HCT116 (cell line): ENCODE measurements around the gene ZNF653.

ENCODE experiments used
- EZH2phosphoT487 ChIP-seq: fragments of 200-600 bp; IDR thresholded peaks from 2 replicates; pipeline ENCODE4 v1.6.1; 2018; ENCODE audit warnings: antibody characterized with exemption, borderline replicate concordance
- POLR2A ChIP-seq: IDR thresholded peaks from 2 replicates; pipeline ENCODE4 v1.7.0; 2011; ENCODE audit warnings: borderline replicate concordance; ENCODE audit not compliant: insufficient read depth, insufficient read length; ENCODE audit errors: extremely low read depth
- TF ChIP-seq, protein P1 (sequence below), 3 experiments: fragments of 200-600 bp in 1 of 3; sonication (generic) in 1 of 3; IDR thresholded peaks in 2 of 3; conservative IDR thresholded peaks in 1 of 3; 2 replicates each; pipeline ENCODE4 v1.5.1; 2012 to 2017; ENCODE audit warnings: low read depth in 2 of 3, low read length in 2 of 3, antibody characterized with exemption in 1 of 3, borderline replicate concordance in 1 of 3, control low read depth in 1 of 3, mild to moderate bottlenecking in 1 of 3, mixed read lengths in 1 of 3, mixed run types in 1 of 3, moderate library complexity in 1 of 3; ENCODE audit not compliant: insufficient read depth in 1 of 3
- TF ChIP-seq, protein P2 (sequence below): IDR thresholded peaks from 2 replicates; pipeline ENCODE4 v1.6.1; 2012
- TF ChIP-seq, protein P3 (sequence below): IDR thresholded peaks from 2 replicates; pipeline ENCODE4 v1.6.1; 2012; ENCODE audit warnings: low read depth

DNA sequence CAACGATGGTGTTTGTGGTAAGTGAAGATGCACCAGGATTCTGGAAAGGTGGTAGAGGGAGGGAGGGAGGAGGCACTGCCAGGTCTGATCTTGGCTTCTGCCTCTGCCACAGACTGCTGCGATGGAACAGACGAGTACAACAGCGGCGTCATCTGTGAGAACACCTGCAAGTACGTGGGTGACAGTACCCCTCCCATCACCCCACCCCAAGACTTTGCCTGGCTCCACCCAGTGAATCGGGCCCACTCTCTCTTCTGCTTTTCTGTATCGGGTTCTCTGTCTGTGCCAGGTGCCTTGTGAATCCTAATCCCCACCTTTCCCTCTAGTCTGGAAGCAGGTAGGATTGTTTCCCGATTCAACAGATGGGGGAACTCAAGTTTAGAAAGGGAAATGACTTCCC is 67.7 kb downstream of the ZNF653 start:
- TF ChIP-seq, protein P1, sequence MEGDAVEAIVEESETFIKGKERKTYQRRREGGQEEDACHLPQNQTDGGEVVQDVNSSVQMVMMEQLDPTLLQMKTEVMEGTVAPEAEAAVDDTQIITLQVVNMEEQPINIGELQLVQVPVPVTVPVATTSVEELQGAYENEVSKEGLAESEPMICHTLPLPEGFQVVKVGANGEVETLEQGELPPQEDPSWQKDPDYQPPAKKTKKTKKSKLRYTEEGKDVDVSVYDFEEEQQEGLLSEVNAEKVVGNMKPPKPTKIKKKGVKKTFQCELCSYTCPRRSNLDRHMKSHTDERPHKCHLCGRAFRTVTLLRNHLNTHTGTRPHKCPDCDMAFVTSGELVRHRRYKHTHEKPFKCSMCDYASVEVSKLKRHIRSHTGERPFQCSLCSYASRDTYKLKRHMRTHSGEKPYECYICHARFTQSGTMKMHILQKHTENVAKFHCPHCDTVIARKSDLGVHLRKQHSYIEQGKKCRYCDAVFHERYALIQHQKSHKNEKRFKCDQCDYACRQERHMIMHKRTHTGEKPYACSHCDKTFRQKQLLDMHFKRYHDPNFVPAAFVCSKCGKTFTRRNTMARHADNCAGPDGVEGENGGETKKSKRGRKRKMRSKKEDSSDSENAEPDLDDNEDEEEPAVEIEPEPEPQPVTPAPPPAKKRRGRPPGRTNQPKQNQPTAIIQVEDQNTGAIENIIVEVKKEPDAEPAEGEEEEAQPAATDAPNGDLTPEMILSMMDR (IDR thresholded peaks at IDR 0.05 in 2 of 3, conservative IDR thresholded peaks at IDR 0.05 in 1 of 3; ENCODE audit: borderline replicate concordance in 1 of 3, insufficient read depth in 1 of 3, low read depth in 2 of 3, low read length in 2 of 3) = no peak
- TF ChIP-seq, protein P2, sequence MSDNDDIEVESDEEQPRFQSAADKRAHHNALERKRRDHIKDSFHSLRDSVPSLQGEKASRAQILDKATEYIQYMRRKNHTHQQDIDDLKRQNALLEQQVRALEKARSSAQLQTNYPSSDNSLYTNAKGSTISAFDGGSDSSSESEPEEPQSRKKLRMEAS = no peak
- TF ChIP-seq POLR2A = no peak
- no peak for TF ChIP-seq EZH2phosphoT487
- TF ChIP-seq, protein P3, sequence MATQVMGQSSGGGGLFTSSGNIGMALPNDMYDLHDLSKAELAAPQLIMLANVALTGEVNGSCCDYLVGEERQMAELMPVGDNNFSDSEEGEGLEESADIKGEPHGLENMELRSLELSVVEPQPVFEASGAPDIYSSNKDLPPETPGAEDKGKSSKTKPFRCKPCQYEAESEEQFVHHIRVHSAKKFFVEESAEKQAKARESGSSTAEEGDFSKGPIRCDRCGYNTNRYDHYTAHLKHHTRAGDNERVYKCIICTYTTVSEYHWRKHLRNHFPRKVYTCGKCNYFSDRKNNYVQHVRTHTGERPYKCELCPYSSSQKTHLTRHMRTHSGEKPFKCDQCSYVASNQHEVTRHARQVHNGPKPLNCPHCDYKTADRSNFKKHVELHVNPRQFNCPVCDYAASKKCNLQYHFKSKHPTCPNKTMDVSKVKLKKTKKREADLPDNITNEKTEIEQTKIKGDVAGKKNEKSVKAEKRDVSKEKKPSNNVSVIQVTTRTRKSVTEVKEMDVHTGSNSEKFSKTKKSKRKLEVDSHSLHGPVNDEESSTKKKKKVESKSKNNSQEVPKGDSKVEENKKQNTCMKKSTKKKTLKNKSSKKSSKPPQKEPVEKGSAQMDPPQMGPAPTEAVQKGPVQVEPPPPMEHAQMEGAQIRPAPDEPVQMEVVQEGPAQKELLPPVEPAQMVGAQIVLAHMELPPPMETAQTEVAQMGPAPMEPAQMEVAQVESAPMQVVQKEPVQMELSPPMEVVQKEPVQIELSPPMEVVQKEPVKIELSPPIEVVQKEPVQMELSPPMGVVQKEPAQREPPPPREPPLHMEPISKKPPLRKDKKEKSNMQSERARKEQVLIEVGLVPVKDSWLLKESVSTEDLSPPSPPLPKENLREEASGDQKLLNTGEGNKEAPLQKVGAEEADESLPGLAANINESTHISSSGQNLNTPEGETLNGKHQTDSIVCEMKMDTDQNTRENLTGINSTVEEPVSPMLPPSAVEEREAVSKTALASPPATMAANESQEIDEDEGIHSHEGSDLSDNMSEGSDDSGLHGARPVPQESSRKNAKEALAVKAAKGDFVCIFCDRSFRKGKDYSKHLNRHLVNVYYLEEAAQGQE = no peak
